Loucy (cell line): ENCODE results near the gene KIF13A.

ENCODE experiments used
- CTCF ChIP-seq: fragments of 200-600 bp; sonication (generic); conservative IDR thresholded peaks from 2 replicates; pipeline ENCODE4 v1.5.1; 2014; ENCODE audit warnings: mild to moderate bottlenecking, antibody characterized with exemption, low read length
- EZH2phosphoT487 ChIP-seq: fragments of 200-600 bp; IDR thresholded peaks from 2 replicates; pipeline ENCODE4 v1.6.1; 2018; ENCODE audit warnings: antibody characterized with exemption, mild to moderate bottlenecking, moderate library complexity, borderline replicate concordance

GRCh38 chr6:18025596-18025995 lies 38.2 kb upstream of the KIF13A start:
- TF ChIP-seq CTCF (no peak), EZH2phosphoT487 (no peak)
